OCI-LY3 (cell line): ENCODE measurements around the gene SLC16A7.

Experiments used
- EZH2phosphoT487 ChIP-seq: fragments of 200-600 bp; shearing (Covaris generic); IDR thresholded peaks from 2 replicates; pipeline ENCODE4 v1.6.1; 2018; ENCODE audit warnings: antibody characterized with exemption, mixed run types, low read depth
- TF ChIP-seq, protein P1 (sequence below): fragments of 200-600, 300-600 bp; sonication (generic); IDR thresholded peaks from 2 replicates; pipeline ENCODE4 v1.5.1; 2014; ENCODE audit warnings: antibody characterized with exemption, low read length, low read depth

DNA sequence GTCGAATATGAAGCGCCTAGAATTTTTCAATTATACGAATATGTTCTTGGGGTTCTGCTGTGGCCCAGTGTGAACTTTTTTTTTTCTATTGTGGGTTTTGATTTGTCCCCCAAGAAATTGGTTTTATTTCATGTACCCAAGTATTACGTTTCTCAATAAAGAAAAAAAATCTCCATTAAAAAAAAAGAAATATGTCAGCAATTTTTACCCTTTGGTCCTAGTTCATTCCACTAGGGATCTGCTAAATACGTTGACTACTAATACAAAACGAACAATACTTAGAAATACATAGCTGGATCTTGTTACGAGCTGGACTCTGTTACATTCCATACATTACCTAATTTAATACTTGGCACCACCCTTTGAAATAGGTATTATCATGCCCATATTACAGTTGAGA lies 216.9 kb downstream of the SLC16A7 start:
- TF ChIP-seq, protein P1, sequence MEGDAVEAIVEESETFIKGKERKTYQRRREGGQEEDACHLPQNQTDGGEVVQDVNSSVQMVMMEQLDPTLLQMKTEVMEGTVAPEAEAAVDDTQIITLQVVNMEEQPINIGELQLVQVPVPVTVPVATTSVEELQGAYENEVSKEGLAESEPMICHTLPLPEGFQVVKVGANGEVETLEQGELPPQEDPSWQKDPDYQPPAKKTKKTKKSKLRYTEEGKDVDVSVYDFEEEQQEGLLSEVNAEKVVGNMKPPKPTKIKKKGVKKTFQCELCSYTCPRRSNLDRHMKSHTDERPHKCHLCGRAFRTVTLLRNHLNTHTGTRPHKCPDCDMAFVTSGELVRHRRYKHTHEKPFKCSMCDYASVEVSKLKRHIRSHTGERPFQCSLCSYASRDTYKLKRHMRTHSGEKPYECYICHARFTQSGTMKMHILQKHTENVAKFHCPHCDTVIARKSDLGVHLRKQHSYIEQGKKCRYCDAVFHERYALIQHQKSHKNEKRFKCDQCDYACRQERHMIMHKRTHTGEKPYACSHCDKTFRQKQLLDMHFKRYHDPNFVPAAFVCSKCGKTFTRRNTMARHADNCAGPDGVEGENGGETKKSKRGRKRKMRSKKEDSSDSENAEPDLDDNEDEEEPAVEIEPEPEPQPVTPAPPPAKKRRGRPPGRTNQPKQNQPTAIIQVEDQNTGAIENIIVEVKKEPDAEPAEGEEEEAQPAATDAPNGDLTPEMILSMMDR = no peak
- TF ChIP-seq EZH2phosphoT487 = no peak
